SH-SY5Y (cell line): ENCODE data around the gene C2orf69.

Source experiments
- GATA2 ChIP-seq: IDR thresholded peaks from 2 replicates; pipeline ENCODE4 v1.6.1; 2011; ENCODE audit warnings: mild to moderate bottlenecking, low read depth, low read length
- GATA3 ChIP-seq: IDR thresholded peaks from 2 replicates; pipeline ENCODE4 v1.6.1; 2011; ENCODE audit warnings: low read depth, mild to moderate bottlenecking, low read length, moderate library complexity

GRCh38 chr2:199874209-199874608 lies 36.9 kb upstream of the C2orf69 start:
- TF ChIP-seq GATA2 (no peak), GATA3 (no peak)
